Measurements from ENCODE around the gene IPO5. TPM values are rescaled to one million over a fixed set of nuclear protein-coding genes. Genes with fewer than 3 reads are reported as not detected.

The IPO5 gene
- total and polyA plus RNA-seq, 2 donors, result 35.0 to 62.6 TPM

DNA sequence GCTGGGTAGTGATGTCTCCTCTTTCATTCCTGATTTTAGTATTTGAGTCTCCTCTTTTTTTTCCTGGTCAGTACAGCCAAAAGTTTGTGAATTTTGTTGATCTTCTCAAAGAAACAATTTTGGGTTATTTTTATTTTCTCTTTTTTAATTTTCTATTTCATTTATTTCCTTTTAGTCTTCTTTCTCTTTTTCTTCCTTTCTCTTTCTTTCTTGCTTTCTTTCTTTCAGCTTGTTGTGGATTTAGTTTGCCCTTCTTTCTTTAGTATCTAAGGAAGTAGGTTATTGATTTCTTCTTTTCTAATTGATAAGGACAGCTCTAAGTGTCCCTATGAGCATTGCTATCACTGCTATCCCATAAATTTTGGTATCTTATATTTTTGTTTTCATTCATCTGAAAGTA lies 13.8 kb downstream of the IPO5 start:
- H3K4me1 ChIP-seq (ENCODE audit: control insufficient read depth in 2 of 2, insufficient read depth in 2 of 2, low read length in 2 of 2), result no peaks in the 10 kb centered on the region
- no peaks in the 10 kb centered on the region for H3K27me3 ChIP-seq (ENCODE audit: control insufficient read depth in 2 of 2, insufficient read depth in 1 of 2, low read length in 1 of 2)
- no peak overlapping the region for H3K4me3 ChIP-seq (ENCODE audit: low read length in 2 of 2)
- no peak overlapping the region for H3K27ac ChIP-seq (ENCODE audit: low read depth in 1 of 2, low read length in 1 of 2)
- H3K9me3 ChIP-seq (ENCODE audit: control insufficient read depth in 2 of 2, insufficient read depth in 1 of 2, low read length in 1 of 2), result no peaks in the 10 kb centered on the region
- no peaks in the 10 kb centered on the region for H3K36me3 ChIP-seq (ENCODE audit: control insufficient read depth in 2 of 2, insufficient read depth in 2 of 2, low read length in 1 of 2)
- no peak for DNase-seq (ENCODE audit: low read depth in 6 of 9, low spot score in 9 of 9)

DNA sequence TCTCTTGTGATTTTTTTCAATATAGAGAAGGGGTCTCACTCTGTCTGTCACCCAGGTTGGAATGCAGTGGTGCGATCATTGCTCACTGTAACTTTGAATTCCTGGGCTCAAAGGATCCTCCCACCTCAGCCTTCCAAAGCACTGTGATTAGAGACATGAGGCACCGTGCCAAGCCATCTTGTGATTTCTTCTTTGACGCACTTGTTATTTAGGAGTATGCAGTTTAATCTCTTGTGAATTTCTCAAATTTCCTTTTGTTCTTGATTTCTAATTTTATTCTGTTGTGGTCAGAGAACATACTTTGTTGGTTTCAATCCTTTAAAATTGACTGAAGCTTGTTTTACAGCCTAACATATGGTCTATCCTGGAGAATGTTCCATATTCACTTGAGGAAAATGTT lies 14.5 kb downstream of the IPO5 start:
- Histone ChIP-seq H3K9me3 (ENCODE audit: control insufficient read depth in 2 of 2, insufficient read depth in 1 of 2, low read length in 1 of 2) (no peaks in the 10 kb centered on the region), H3K36me3 (ENCODE audit: control insufficient read depth in 2 of 2, insufficient read depth in 2 of 2, low read length in 1 of 2) (no peaks in the 10 kb centered on the region), H3K27ac (ENCODE audit: low read depth in 1 of 2, low read length in 1 of 2) (no peak overlapping the region), H3K27me3 (ENCODE audit: control insufficient read depth in 2 of 2, insufficient read depth in 1 of 2, low read length in 1 of 2) (no peaks in the 10 kb centered on the region), H3K4me3 (ENCODE audit: low read length in 2 of 2) (no peak overlapping the region), H3K4me1 (ENCODE audit: control insufficient read depth in 2 of 2, insufficient read depth in 2 of 2, low read length in 2 of 2) (no peaks in the 10 kb centered on the region)
- 94% methylated on average over 3 of the region's 3 CpGs for WGBS
- no peak for DNase-seq (ENCODE audit: low read depth in 6 of 9, low spot score in 9 of 9)

DNA sequence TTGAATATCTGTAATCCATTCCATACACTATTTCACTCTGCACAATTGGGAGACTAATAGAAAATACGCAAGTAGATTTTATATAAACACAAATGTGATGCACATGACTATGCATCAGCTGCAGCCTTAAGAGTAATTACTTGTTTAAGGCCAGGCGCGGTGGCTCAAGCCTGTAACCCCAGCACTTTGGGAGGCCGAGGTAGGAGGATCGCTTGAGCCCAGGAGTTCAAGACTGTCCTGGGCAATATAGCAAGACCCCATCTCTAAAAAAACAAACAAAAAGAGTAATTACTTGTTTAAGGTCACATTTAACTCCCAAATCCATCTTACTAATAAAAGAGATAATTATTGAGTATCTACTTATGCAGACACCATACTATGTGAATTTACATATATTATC lies 18.0 kb downstream of the IPO5 start:
- 97% methylated on average over 5 of the region's 5 CpGs for WGBS
- DNase-seq (ENCODE audit: low read depth in 6 of 9, low spot score in 9 of 9), result no peak
- no peaks in the 10 kb centered on the region for H3K9me3 ChIP-seq (ENCODE audit: control insufficient read depth in 2 of 2, insufficient read depth in 1 of 2, low read length in 1 of 2)

DNA sequence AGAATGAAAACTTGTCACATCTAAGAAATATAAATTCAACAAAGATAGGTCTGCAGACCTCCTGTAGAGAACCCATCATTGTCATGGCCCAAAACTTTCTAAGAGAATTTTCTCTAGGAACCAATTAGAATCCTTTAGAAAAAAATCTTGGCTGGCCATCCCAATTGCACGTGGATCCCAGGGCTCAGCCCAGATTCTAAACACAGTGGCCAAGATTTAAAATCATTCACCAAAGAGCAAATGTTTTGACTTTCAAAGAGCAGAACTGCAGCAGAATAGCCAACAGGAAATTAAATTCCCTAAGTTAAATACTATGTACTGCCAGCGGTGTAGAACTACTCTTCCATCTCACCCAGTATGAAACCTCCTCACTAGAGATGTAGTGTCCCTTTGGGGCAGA lies 21.3 kb downstream of the IPO5 start:
- no peak for DNase-seq (ENCODE audit: low read depth in 6 of 9, low spot score in 9 of 9)
- H3K27ac ChIP-seq (ENCODE audit: low read depth in 1 of 2, low read length in 1 of 2), result no peak overlapping the region
- no peak overlapping the region for H3K4me3 ChIP-seq (ENCODE audit: low read length in 2 of 2)
- peaks cover 10 to 13% of the 10 kb centered on the region in 2 donors for H3K4me1 ChIP-seq (ENCODE audit: control insufficient read depth in 2 of 2, insufficient read depth in 2 of 2, low read length in 2 of 2)
- WGBS, result 97% methylated on average over 2 of the region's 2 CpGs
- H3K27me3 ChIP-seq (ENCODE audit: control insufficient read depth in 2 of 2, insufficient read depth in 1 of 2, low read length in 1 of 2), result no peaks in the 10 kb centered on the region
- H3K36me3 ChIP-seq (ENCODE audit: control insufficient read depth in 2 of 2, insufficient read depth in 2 of 2, low read length in 1 of 2), result no peaks in the 10 kb centered on the region
- H3K9me3 ChIP-seq (ENCODE audit: control insufficient read depth in 2 of 2, insufficient read depth in 1 of 2, low read length in 1 of 2), result no peaks in the 10 kb centered on the region

More for the DNA sequence above, 18.0 kb downstream of the IPO5 start:
- no peaks in the 10 kb centered on the region for H3K36me3 ChIP-seq (ENCODE audit: control insufficient read depth in 2 of 2, insufficient read depth in 2 of 2, low read length in 1 of 2)
- H3K27me3 ChIP-seq (ENCODE audit: control insufficient read depth in 2 of 2, insufficient read depth in 1 of 2, low read length in 1 of 2), result no peaks in the 10 kb centered on the region
- H3K4me1 ChIP-seq (ENCODE audit: control insufficient read depth in 2 of 2, insufficient read depth in 2 of 2, low read length in 2 of 2), result peaks cover 5 to 6% of the 10 kb centered on the region in 2 donors
- H3K27ac ChIP-seq (ENCODE audit: low read depth in 1 of 2, low read length in 1 of 2), result no peak overlapping the region
- H3K4me3 ChIP-seq (ENCODE audit: low read length in 2 of 2), result no peak overlapping the region

DNA sequence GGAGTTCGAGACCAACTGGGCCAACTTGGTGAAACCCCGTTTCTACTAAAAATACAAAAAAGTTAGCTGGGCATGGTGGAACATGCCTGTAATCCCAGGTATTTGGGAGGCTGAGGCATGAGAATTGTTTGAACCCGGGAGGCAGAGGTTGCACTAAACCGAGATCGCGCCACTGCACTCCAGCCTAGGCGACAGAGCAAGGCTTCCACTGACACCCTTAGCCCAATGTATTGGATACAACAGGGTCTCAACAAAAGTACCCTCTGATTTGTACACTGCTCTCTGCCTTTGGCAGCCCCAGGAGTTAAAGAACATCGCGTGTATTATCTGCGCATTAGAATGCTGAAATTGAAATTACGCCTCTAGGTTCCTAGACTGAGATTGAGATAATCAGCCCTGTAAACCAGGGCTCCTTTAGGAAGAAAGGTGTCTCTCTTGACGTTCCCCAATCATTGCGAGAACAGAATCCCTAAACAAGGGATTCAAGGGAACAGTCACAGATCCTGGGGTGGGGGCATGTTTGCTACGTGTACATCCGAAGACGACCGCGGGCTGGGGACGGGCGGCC lies 21.9 kb downstream of the IPO5 start:
- DNase-seq (ENCODE audit: low read depth in 6 of 9, low spot score in 9 of 9), result peak in 1 of 9 donors; percentile 6
- H3K36me3 ChIP-seq (ENCODE audit: control insufficient read depth in 2 of 2, insufficient read depth in 2 of 2, low read length in 1 of 2), result no peaks in the 10 kb centered on the region
- H3K4me3 ChIP-seq (ENCODE audit: low read length in 2 of 2), result peak overlapping the region; percentile 72 to 75
- no peaks in the 10 kb centered on the region for H3K9me3 ChIP-seq (ENCODE audit: control insufficient read depth in 2 of 2, insufficient read depth in 1 of 2, low read length in 1 of 2)
- no peaks in the 10 kb centered on the region for H3K27me3 ChIP-seq (ENCODE audit: control insufficient read depth in 2 of 2, insufficient read depth in 1 of 2, low read length in 1 of 2)
- peak overlapping the region; percentile 77 to 95 for H3K27ac ChIP-seq (ENCODE audit: low read depth in 1 of 2, low read length in 1 of 2)
- peaks cover 10 to 13% of the 10 kb centered on the region in 2 donors for H3K4me1 ChIP-seq (ENCODE audit: control insufficient read depth in 2 of 2, insufficient read depth in 2 of 2, low read length in 2 of 2)
- WGBS, result 26% methylated on average over 20 of the region's 20 CpGs

DNA sequence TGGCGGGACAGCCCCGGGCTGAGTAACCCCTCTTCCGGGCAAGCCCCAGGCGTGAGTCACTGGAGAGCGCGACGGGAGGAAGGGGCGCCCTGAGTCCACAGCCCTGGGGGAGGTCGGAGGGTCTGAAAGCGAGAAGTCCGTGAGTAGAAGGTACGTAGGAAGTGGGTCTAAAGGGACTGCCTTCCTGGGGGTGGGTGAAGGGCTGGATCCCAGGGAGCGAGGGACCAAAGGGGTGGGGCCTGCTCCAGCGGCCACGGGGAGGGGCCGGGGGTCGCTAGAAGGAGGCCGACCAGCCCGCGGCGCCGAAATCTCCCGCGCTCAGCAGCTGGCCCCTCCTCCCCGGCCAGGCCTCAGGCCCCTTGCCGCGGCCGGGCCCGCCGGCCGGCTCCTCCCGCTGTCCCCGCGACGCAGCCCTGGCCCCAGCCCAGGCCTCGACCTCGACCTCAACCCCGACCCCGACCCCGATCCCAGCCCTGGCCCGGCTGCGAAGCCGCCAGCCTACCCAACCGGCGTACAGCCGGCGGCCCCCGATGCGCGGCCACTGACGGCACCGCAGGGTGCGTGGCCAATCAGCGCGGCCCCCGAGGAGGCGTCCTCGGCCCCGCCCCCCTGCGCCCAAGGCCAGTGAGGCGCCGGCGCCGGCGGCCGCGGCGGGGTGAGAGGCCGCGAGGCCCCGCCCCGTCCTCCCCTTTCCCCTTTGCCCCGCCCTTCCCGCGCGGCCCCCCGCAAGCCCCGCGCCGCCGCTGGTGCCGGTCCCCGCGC lies 22.6 kb downstream of the IPO5 start:
- peak; percentile 34 to 93 (median 85) for DNase-seq (ENCODE audit: low read depth in 6 of 9, low spot score in 9 of 9)
- 1% methylated on average over 84 of the region's 84 CpGs for WGBS
- no peaks in the 10 kb centered on the region for H3K27me3 ChIP-seq (ENCODE audit: control insufficient read depth in 2 of 2, insufficient read depth in 1 of 2, low read length in 1 of 2)
- H3K4me3 ChIP-seq (ENCODE audit: low read length in 2 of 2), result peak overlapping the region; percentile 72 to 75
- H3K4me1 ChIP-seq (ENCODE audit: control insufficient read depth in 2 of 2, insufficient read depth in 2 of 2, low read length in 2 of 2), result peaks cover 10 to 13% of the 10 kb centered on the region in 2 donors
- H3K36me3 ChIP-seq (ENCODE audit: control insufficient read depth in 2 of 2, insufficient read depth in 2 of 2, low read length in 1 of 2), result no peaks in the 10 kb centered on the region
- H3K9me3 ChIP-seq (ENCODE audit: control insufficient read depth in 2 of 2, insufficient read depth in 1 of 2, low read length in 1 of 2), result no peaks in the 10 kb centered on the region
- H3K27ac ChIP-seq (ENCODE audit: low read depth in 1 of 2, low read length in 1 of 2), result peak overlapping the region; percentile 77 to 95

DNA sequence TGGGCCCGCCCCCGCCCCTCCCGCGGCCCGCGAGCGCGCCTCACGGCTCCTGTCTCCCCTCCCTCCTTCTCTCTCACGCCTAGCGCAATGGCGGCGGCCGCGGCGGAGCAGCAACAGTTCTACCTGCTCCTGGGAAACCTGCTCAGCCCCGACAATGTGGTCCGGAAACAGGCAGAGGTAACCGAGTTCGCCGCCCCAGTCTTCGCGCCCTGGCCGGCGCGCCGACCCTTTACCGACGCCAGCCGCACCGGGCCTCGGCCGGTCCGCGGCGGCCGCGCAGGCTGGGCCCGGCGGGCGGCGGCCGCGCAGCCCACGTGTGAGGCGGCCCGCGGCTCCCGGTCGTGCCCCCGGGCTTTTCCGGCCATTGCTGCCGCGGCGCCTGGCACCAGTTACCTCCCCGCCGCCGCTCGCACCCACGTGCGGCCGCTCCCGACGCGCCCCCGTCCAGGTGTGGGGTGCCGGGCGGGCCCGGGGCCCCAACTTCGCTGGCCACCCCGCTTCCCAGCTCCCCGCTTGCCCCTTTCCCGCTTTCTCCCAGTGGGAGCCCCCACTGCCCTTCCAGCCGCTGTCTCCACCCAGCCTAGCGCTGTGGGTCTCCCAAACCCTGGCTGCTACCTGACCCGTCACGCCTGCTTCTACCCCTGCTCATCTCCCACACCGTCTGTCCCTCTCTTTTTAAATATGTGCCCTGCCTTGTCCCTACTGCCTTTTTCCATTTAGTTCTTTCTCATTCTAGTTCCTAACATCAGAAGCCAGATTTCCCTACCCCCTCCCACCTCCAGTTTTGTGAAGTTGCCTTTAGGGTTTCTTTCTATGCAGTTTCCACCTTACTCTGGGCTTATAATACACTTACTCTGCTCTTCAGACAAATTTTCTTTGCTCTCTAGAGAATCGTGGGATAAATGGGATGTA lies 23.4 kb downstream of the IPO5 start:
- Histone ChIP-seq H3K27ac (ENCODE audit: low read depth in 1 of 2, low read length in 1 of 2) (peak overlapping the region; percentile 72 to 95), H3K9me3 (ENCODE audit: control insufficient read depth in 2 of 2, insufficient read depth in 1 of 2, low read length in 1 of 2) (no peaks in the 10 kb centered on the region), H3K27me3 (ENCODE audit: control insufficient read depth in 2 of 2, insufficient read depth in 1 of 2, low read length in 1 of 2) (no peaks in the 10 kb centered on the region), H3K36me3 (ENCODE audit: control insufficient read depth in 2 of 2, insufficient read depth in 2 of 2, low read length in 1 of 2) (peaks cover 0 to under 1% of the 10 kb centered on the region in 2 donors), H3K4me3 (ENCODE audit: low read length in 2 of 2) (peak overlapping the region; percentile 72 to 75), H3K4me1 (ENCODE audit: control insufficient read depth in 2 of 2, insufficient read depth in 2 of 2, low read length in 2 of 2) (peaks cover 10 to 13% of the 10 kb centered on the region in 2 donors)
- under 1% methylated on average over 79 of the region's 79 CpGs for WGBS
- DNase-seq (ENCODE audit: low read depth in 6 of 9, low spot score in 9 of 9), result peak in 5 of 9 donors; percentile 13 to 47 (median 21)

DNA sequence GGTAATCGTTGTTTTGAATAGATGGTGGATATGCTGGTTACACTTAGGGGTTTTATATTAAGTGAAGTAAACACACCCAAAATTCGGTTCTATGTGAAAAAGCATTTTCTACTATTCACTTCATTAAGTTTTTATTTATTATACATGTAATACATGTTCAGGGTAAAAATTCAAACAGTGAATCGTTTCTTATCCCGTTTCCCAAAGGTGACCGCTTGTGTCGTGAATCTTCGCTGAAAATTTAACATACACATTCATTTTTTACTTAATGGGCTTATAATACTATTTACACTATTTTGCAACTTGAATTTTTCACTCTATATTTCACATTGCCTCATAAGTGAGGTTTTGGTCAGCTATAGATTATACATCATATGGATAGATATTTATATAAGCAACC lies 24.5 kb downstream of the IPO5 start:
- 84% methylated on average over 7 of the region's 7 CpGs for WGBS
- Histone ChIP-seq H3K4me3 (ENCODE audit: low read length in 2 of 2) (peak overlapping the region in 1 of 2 donors; percentile 72), H3K27ac (ENCODE audit: low read depth in 1 of 2, low read length in 1 of 2) (no peak overlapping the region), H3K36me3 (ENCODE audit: control insufficient read depth in 2 of 2, insufficient read depth in 2 of 2, low read length in 1 of 2) (peaks cover 0 to 3% of the 10 kb centered on the region in 2 donors), H3K9me3 (ENCODE audit: control insufficient read depth in 2 of 2, insufficient read depth in 1 of 2, low read length in 1 of 2) (no peaks in the 10 kb centered on the region), H3K4me1 (ENCODE audit: control insufficient read depth in 2 of 2, insufficient read depth in 2 of 2, low read length in 2 of 2) (peaks cover 10 to 13% of the 10 kb centered on the region in 2 donors), H3K27me3 (ENCODE audit: control insufficient read depth in 2 of 2, insufficient read depth in 1 of 2, low read length in 1 of 2) (no peaks in the 10 kb centered on the region)
- DNase-seq (ENCODE audit: low read depth in 6 of 9, low spot score in 9 of 9), result no peak

DNA sequence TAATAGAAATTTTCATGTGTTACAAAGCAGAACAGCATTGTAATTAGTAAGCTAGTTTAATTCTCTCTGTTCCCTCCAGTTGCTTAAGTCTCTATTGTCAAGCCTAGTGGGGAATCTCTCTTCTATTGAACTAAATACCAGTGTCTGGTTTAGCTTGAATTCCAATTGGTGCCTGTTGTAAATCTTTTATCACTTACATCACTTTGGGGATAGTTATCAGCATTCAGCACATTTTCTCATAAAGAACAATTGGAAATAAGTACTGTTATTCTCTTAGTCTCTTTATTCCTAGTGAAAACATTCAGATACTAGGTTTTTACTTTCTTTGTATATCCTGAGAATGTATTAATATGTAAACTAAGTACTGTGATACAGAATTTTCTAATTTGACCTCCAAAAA lies 25.2 kb downstream of the IPO5 start:
- no peak overlapping the region for H3K27ac ChIP-seq (ENCODE audit: low read depth in 1 of 2, low read length in 1 of 2)
- DNase-seq (ENCODE audit: low read depth in 6 of 9, low spot score in 9 of 9), result no peak
- peaks cover 10 to 13% of the 10 kb centered on the region in 2 donors for H3K4me1 ChIP-seq (ENCODE audit: control insufficient read depth in 2 of 2, insufficient read depth in 2 of 2, low read length in 2 of 2)

More for the DNA sequence above, 25.2 kb downstream of the IPO5 start:
- peaks cover 0 to 3% of the 10 kb centered on the region in 2 donors for H3K36me3 ChIP-seq (ENCODE audit: control insufficient read depth in 2 of 2, insufficient read depth in 2 of 2, low read length in 1 of 2)
- no peaks in the 10 kb centered on the region for H3K9me3 ChIP-seq (ENCODE audit: control insufficient read depth in 2 of 2, insufficient read depth in 1 of 2, low read length in 1 of 2)
- H3K27me3 ChIP-seq (ENCODE audit: control insufficient read depth in 2 of 2, insufficient read depth in 1 of 2, low read length in 1 of 2), result no peaks in the 10 kb centered on the region
- no peak overlapping the region for H3K4me3 ChIP-seq (ENCODE audit: low read length in 2 of 2)
